Spleen (tissue), 7 donors: ENCODE results near the gene SLC9B2.

Experiments used
- POLR2AphosphoS5 ChIP-seq, 3 donors: sonication (generic); formaldehyde crosslinking; IDR thresholded peaks; one replicate each; pipeline ENCODE4 v1.5.1; 2017; ENCODE audit warnings: antibody characterized with exemption in 3 of 3
- TF ChIP-seq, protein P1 (sequence below), 11 experiments: fragments of 200-600 bp in 7 of 11; fragments of 450-650 bp in 4 of 11; sonication (generic) in 4 of 11; IDR thresholded peaks in 8 of 11; conservative IDR thresholded peaks in 3 of 11; 1 replicate in 7 of 11; 2 replicates in 4 of 11; pipeline versions ENCODE4 v1.4.0 to v1.8.0; 2016 to 2021; ENCODE audit warnings: antibody characterized with exemption in 11 of 11, inconsistent platforms in 4 of 11, mild to moderate bottlenecking in 1 of 11
- donor health status: DM: no; HTN: no; CAD: no; lungs with moderate emphysema.
- donor health status: DM: no; HTN: no; CAD: no.
- donor health status: DM: no; HTN: no; CAD: no.

DNA sequence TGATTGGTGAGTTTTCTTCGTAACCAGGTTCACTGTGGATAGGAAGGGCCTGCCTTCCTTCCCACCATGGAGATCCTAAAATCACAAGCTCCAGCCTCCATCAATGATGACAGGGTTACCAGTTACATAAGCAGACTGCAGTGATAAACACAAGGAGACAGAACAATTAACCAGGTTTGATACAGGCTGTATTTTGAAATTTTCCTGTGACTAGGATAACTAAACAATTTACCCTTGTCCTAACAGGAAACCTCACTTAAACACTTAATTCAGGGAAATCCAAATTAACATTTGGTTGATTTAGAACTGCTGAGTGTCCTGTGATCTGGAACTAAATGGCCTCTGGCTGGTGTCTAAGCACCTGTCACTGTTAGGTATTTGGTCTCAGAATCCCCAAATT is 3.1 kb upstream of the SLC9B2 start:
- TF ChIP-seq, protein P1, sequence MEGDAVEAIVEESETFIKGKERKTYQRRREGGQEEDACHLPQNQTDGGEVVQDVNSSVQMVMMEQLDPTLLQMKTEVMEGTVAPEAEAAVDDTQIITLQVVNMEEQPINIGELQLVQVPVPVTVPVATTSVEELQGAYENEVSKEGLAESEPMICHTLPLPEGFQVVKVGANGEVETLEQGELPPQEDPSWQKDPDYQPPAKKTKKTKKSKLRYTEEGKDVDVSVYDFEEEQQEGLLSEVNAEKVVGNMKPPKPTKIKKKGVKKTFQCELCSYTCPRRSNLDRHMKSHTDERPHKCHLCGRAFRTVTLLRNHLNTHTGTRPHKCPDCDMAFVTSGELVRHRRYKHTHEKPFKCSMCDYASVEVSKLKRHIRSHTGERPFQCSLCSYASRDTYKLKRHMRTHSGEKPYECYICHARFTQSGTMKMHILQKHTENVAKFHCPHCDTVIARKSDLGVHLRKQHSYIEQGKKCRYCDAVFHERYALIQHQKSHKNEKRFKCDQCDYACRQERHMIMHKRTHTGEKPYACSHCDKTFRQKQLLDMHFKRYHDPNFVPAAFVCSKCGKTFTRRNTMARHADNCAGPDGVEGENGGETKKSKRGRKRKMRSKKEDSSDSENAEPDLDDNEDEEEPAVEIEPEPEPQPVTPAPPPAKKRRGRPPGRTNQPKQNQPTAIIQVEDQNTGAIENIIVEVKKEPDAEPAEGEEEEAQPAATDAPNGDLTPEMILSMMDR (IDR thresholded peaks at IDR 0.05 in 8 of 11, conservative IDR thresholded peaks at IDR 0.05 in 3 of 11) = no peak
- TF ChIP-seq POLR2AphosphoS5 (IDR thresholded peaks at IDR 0.05) = no peak
